Muscle of leg (tissue), 11 donors: ENCODE results near the gene CYTH1. TPM values are rescaled to one million over a fixed set of nuclear protein-coding genes. Genes with fewer than 3 reads are reported as not detected.

Experiments used
- DNase-seq: peaks from one replicate; pipeline ENCODE4 v3.0.0; 2013
- H3K27ac ChIP-seq: one replicate; pipeline ENCODE4 v1.5.1; 2013; ENCODE audit warnings: mild to moderate bottlenecking, low read length, control low read depth
- H3K27me3 ChIP-seq: one replicate; pipeline ENCODE4 v1.6.1; 2013; ENCODE audit warnings: low read length; ENCODE audit not compliant: control insufficient read depth, insufficient read depth
- H3K36me3 ChIP-seq: one replicate; pipeline ENCODE4 v1.6.1; 2013; ENCODE audit warnings: low read length; ENCODE audit not compliant: control insufficient read depth, insufficient read depth
- H3K4me1 ChIP-seq: one replicate; pipeline ENCODE4 v1.6.1; 2013; ENCODE audit warnings: low read length; ENCODE audit not compliant: control insufficient read depth, insufficient read depth
- H3K4me3 ChIP-seq: one replicate; pipeline ENCODE4 v1.5.1; 2013; ENCODE audit warnings: low read length, control low read depth
- H3K9me3 ChIP-seq: replicated peaks from 2 replicates; pipeline ENCODE4 v1.6.1; 2013; ENCODE audit warnings: low read depth, low read length; ENCODE audit not compliant: control insufficient read depth
- WGBS: methylation state at CpG from one replicate; pipeline ENCODE4 v1.1.5; 2013; ENCODE audit warnings: missing lambda C conversion rate; ENCODE audit not compliant: insufficient coverage; 5-methylcytosine and 5-hydroxymethylcytosine counted together
- polyA plus RNA-seq, 8 donors: library from polyadenylated mRNA; unstranded; fragments of 120-200 nt; gene quantifications; one replicate each; pipeline versions ENCODE4 v1.2.1 to v1.2.3, GENCODE V29; 2013; ENCODE audit warnings: inconsistent platforms in 1 of 8, low replicate concordance in 1 of 8; ENCODE audit not compliant: insufficient read length in 8 of 8, insufficient read depth in 1 of 8
- total RNA-seq: library from RNA; stranded (reverse); fragments of 120-200 nt; gene quantifications from one replicate; pipeline ENCODE4 v1.2.4, GENCODE V29; 2013

The CYTH1 gene
- total and polyA plus RNA-seq, 9 donors: 17.3 to 26.9 (median 21.1) TPM

DNA sequence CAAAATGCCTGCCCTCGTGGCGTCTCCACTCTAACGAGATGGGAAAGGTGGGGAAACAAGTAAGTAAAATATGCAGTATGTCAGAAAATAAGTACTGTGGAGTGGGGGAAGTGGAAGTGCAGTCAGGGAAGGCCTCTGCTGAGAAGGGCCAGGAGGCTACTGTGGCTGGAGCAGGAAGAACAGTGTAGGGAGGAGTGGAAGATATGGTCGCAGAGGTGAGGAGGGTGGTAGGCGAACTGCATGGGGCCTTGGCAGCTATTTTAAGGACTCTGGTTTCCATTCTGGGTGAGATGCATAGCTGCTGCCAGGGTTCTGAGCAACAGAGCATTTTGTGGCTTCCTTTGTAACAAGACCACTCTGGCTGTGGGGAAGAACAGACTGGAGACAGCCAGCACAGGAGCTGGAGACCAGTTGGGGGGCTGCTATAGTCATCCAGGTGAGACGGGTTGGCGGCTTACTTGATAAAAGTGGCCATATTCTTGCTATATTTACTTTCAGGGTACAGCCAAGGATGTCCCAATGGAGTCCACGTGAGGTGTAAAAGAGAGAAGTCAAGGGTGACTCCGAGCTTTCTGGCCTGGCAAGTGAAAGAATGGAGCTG, 42.6 kb downstream of the CYTH1 start:
- Histone ChIP-seq H3K27me3 (no peaks in the 10 kb centered on the region), H3K4me1 (peaks cover 23% of the 10 kb centered on the region), H3K27ac (no peak overlapping the region), H3K36me3 (peaks cover 5% of the 10 kb centered on the region), H3K4me3 (no peak overlapping the region), H3K9me3 (no peaks in the 10 kb centered on the region)
- 91% methylated on average over 7 of the region's 9 CpGs for WGBS
- no peak for DNase-seq

DNA sequence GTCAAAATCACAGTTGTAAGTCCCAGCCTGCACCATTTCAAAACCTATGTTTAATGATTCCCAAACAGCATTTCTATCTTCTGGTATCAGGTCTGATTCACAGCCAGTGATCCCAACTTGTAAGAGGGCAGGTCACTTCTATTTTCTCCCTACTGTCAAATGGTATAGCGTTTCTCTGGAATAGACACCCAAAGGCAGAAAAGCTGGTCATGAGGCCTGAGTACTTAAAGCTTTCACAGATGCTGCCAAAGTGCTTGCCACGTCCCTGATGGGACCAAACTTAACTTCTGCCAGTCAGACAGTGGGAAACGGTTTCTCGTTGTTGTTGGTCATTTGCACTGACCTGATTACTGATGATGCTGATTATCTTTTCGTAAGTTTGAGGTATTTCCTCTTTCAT, 43.4 kb downstream of the CYTH1 start:
- peaks cover 25% of the 10 kb centered on the region for H3K4me1 ChIP-seq
- DNase-seq: no peak
- peaks cover under 1% of the 10 kb centered on the region for H3K36me3 ChIP-seq
- WGBS: 56% methylated on average over 3 of the region's 5 CpGs
- H3K4me3 ChIP-seq: no peak overlapping the region
- H3K9me3 ChIP-seq: no peaks in the 10 kb centered on the region
- H3K27me3 ChIP-seq: no peaks in the 10 kb centered on the region
- H3K27ac ChIP-seq: no peak overlapping the region

DNA sequence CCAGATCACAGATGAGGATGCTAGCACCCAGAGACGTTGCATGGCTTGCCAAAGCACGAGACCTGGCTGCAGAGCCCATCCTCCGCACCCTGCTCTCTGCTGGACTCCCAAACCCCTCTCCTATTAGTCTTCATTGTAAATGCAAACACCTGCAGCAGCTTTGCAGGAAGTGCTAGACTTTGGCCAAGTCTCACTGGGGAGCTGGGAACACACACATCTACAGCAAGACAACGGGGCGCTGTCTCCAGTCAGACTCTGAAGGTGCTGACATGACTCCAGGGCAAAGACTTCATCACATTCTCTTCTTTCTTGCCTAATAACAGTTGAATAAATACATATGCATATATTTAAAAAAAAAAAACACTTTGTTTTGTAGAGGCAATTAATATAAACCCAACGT, 43.8 kb downstream of the CYTH1 start:
- 78% methylated on average over 3 of the region's 6 CpGs for whole genome bisulfite sequencing
- H3K9me3 ChIP-seq: no peaks in the 10 kb centered on the region

DNA sequence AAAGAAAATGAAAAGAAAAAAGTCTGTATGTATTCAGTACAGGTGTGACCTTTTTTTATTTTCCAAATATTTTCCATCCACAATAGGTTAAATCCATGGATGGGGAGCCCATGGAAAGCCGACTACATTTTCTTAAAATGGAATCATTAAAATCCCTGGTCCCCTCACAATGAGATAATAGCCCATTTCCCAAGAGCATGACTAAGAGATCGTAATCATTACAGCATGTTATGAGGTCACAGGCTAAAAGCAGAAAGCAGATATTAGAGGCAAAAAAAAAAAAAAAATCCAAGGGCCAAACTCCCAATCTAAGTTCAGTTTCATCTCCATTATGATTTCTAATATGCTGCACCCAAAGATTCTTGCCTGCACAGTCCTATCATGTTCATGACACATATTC, 44.7 kb downstream of the CYTH1 start:
- Histone ChIP-seq H3K27me3 (no peaks in the 10 kb centered on the region), H3K9me3 (no peaks in the 10 kb centered on the region), H3K27ac (peak overlapping the region; percentile 90), H3K36me3 (no peaks in the 10 kb centered on the region), H3K4me1 (peaks cover 31% of the 10 kb centered on the region), H3K4me3 (no peak overlapping the region)
- DNase-seq: peak; percentile 70
- WGBS: no CpG with 5 or more reads among the region's 2 CpGs

More for the DNA sequence above, 43.8 kb downstream of the CYTH1 start:
- H3K4me3 ChIP-seq: no peak overlapping the region
- DNase-seq: no peak
- H3K4me1 ChIP-seq: peaks cover 30% of the 10 kb centered on the region
- H3K27me3 ChIP-seq: no peaks in the 10 kb centered on the region
- no peaks in the 10 kb centered on the region for H3K36me3 ChIP-seq
- no peak overlapping the region for H3K27ac ChIP-seq

DNA sequence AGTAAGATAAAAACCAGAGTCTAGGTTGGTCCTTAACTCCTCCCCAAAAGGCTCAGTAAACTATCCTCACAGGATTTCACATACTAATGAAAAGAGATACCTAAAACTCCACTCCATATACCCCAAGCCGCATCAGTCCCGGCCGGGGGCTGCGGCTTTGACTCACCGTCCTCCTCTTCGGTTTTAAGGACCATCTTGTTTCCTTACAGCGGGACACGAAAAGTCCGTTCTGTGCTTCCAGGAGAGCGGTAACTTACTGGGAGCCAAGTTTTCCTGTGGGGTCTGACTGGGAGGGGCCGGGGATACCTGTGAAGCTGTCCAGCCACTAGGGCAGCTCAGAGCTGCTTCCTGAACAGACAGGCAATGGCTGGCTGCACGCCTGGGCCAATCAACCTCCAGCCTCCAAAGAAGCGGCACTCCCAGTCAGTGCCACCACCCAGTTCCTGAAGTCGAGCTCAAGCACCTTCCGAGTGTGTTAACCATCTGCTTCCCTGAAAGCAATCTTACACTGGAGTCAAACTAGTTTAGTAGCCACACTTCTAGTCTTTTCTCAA, 45.5 kb downstream of the CYTH1 start:
- no peaks in the 10 kb centered on the region for H3K27me3 ChIP-seq
- H3K4me3 ChIP-seq: peak overlapping the region; percentile 38
- no peaks in the 10 kb centered on the region for H3K36me3 ChIP-seq
- no peaks in the 10 kb centered on the region for H3K9me3 ChIP-seq
- 21% methylated on average over 13 of the region's 15 CpGs for WGBS
- peak; percentile 72 for DNase-seq
- H3K27ac ChIP-seq: peak overlapping the region; percentile 90
- H3K4me1 ChIP-seq: peaks cover 31% of the 10 kb centered on the region

DNA sequence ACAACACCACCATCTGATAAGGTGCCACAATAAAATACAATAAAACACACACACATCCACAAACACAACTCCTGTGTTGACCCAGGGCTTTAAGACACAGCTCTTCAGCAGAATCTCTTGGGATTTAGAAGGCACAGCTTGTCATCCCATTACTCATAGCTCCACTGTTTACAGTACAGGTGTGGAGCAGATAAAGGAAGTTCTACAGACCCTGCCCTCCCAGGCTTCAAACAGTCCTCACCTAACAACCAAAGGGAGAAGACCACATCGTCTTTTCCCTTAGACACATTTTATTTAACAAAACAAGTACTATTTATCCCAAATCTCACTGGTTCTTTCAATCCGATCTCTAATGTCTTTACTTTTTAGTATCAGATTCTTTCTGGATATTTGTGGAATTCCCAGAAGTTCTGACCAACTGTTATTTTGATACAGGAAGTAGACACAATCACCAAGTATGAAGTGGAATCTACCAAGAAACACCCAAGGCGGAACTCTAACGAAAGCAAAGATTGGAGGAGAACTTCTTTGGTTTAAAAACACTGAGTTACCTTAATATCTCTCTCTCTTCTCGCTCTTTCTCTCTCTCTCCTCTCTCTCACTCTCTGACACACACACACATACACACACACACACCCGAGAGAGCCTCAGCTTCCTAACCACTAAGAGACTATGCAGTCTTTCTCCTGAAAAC, 46.1 kb downstream of the CYTH1 start:
- Histone ChIP-seq H3K36me3 (no peaks in the 10 kb centered on the region), H3K4me1 (peaks cover 31% of the 10 kb centered on the region), H3K9me3 (no peaks in the 10 kb centered on the region), H3K27me3 (no peaks in the 10 kb centered on the region), H3K4me3 (peak overlapping the region; percentile 38), H3K27ac (peak overlapping the region; percentile 90)
- peak; percentile 56 for DNase-seq
- 14% methylated on average over 2 of the region's 6 CpGs for WGBS

DNA sequence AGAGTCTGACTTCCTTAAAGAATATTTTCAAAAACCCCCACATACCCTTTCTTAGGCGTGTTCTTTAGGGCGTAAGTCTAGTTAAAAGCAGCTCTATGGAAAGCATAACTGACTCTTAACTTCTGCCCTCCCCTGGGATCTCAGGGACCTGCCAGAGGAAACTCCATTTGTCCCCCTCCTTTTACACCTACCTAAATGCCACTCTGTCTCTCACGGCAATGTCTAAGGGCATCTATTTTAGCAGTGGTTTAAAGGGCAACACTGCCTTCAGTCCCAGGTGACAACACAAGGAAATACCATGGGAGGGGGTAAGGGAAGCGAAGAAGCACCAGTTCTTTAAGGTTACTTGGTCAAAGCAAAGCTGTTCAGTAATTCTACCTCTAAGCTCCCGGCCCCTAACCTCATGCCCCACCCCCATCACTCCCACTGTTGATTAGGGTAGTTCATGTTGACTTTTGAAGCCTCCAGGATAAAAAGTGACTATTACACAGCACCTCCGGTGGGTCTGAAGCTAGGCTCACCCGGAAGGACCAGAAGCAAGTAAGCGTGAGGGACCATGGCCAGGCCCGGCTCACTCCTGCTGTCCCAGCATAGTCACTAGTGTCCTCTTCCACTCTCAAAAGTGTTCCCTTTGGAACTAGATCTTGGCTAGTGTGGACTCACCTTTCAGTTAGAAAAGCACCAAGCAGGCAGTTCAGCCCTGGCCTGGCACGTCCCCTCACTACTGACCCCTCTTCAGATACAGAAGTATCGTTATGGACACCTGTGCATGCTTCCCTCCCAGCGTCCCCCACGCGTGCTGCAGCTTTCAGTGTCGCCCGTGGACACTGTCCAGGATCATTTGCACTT, 47.1 kb downstream of the CYTH1 start:
- Histone ChIP-seq H3K4me1 (peaks cover 31% of the 10 kb centered on the region), H3K27me3 (no peaks in the 10 kb centered on the region), H3K4me3 (no peak overlapping the region), H3K9me3 (no peaks in the 10 kb centered on the region), H3K27ac (peak overlapping the region; percentile 90), H3K36me3 (no peaks in the 10 kb centered on the region)
- no peak for DNase-seq
- WGBS: 84% methylated on average over 6 of the region's 16 CpGs

DNA sequence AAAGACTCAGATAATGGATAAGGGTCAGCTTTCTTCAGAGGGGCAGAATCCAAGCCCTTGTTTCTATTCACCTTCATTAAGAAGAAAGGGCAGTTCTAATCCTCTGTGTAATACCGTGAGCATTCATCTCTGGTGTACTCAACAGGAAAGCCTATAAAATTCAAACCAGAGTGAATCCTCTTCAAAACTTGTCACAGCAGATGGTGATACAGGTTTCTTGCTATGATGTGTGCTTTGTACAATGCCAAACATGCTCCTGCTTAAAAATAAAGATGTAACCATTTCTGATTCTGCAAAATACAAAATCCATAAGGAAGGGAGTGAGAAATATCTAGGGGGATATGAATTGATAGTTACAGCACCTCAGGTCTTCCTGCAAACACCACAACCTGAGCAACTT, 49.7 kb downstream of the CYTH1 start:
- Histone ChIP-seq H3K4me3 (no peak overlapping the region), H3K9me3 (no peaks in the 10 kb centered on the region), H3K27me3 (no peaks in the 10 kb centered on the region), H3K36me3 (peaks cover 2% of the 10 kb centered on the region), H3K27ac (no peak overlapping the region), H3K4me1 (peaks cover 24% of the 10 kb centered on the region)
- no peak for DNase-seq
- no CpG with 5 or more reads among the region's 1 CpG for WGBS

DNA sequence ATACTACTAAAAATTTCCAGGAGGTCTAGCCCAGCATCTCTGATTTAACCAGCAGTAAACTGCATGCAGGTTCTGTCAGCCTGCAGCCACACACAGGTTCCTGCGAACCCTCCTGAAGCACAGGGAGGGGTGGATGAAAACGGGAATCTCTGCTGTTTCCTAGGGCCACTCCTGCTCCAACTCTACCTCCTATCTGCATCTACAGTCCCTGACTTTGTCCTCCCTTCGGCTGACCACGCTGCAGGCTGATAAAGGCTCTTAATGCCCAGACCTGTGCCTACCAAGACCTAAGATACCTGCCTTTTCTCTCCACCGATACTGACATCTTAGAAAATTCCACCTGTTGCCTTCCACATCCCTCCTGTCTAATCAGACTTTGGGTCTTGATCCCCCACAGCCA, 50.2 kb downstream of the CYTH1 start:
- 86% methylated on average over 4 of the region's 5 CpGs for WGBS
- H3K9me3 ChIP-seq: no peaks in the 10 kb centered on the region
- H3K27ac ChIP-seq: no peak overlapping the region
- H3K36me3 ChIP-seq: peaks cover 2% of the 10 kb centered on the region
- peaks cover 25% of the 10 kb centered on the region for H3K4me1 ChIP-seq
- DNase-seq: no peak
- H3K4me3 ChIP-seq: no peak overlapping the region
- H3K27me3 ChIP-seq: no peaks in the 10 kb centered on the region

DNA sequence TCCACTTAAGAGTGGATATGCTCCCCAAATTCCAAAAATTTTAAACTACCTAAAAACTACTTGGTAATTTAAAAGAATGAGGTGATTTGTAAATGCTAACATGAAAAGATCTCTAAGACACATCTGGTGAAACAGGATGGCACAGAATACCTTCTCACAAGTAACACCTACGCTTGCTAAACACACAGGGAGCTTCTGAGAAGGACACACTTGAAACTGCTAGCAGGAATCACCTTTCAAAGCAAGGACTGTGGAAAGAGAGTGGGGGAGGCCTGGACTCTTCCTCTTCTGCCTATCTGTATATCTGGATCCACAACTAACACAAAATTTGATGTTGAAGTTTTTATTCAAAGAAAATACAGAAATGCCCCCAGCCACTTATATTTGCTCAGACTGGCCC, 52.4 kb downstream of the CYTH1 start:
- Histone ChIP-seq H3K4me1 (peaks cover 21% of the 10 kb centered on the region), H3K27ac (no peak overlapping the region), H3K9me3 (no peaks in the 10 kb centered on the region), H3K4me3 (no peak overlapping the region), H3K27me3 (no peaks in the 10 kb centered on the region), H3K36me3 (peaks cover 2% of the 10 kb centered on the region)
- no peak for DNase-seq
- no CpG with 5 or more reads among the region's 1 CpG for WGBS
